K562 (cell line): ENCODE data around the gene KIAA1958. TPM values are rescaled to one million over a fixed set of nuclear protein-coding genes. Genes with fewer than 3 reads are reported as not detected.

ENCODE experiments used
- ATAC-seq: fragments of 200-7000 bp; cut with Tn5 transposase; 3 replicates; pipeline ENCODE4 v1.9.1; 2020; ENCODE audit warnings: moderate library complexity
- BruUV-seq: library from RNA; stranded (reverse); fragments of 400-500 nt; replicated peaks from 2 replicates; lab custom pipeline; 2021; lab: Mats Ljungman, UMichigan
- CTCF ChIA-PET: fragments of 300-600 bp; formaldehyde crosslinking; extraction: SDS; loops from one replicate; lab custom pipeline; 2021; ENCODE audit warnings: low intra/inter-chr PET ratio; lab: Yijun Ruan, JAX
- POLR2A ChIA-PET: fragments of 300-600, 350-650 bp; sonication (Branson Sonifier 250); formaldehyde crosslinking; extraction: SDS; loops from one replicate; lab custom pipeline; 2021; ENCODE audit warnings: antibody characterized with exemption, inconsistent platforms; lab: Yijun Ruan, JAX
- DNase-seq, 4 experiments: peaks; one replicate each; pipeline versions ENCODE4 v3.0.0 to v3.0.0-alpha.2; 2011 to 2018; ENCODE audit warnings: low spot score in 3 of 4, mixed read lengths in 3 of 4; ENCODE audit errors: extremely low read depth in 1 of 4
- FAIRE-seq: peaks from 2 replicates; lab custom pipeline; 2011; peaks lifted over from hg19 to GRCh38; lab: Jason Lieb, UNC
- H2AFZ ChIP-seq: 2 replicates; pipeline ENCODE4 v1.6.0; 2011; ENCODE audit warnings: low read depth, low read length, control low read depth, inconsistent platforms
- H3K27ac ChIP-seq: fragments of 200-600 bp; 3 replicates; pipeline ENCODE4 v1.8.0; 2011; ENCODE audit warnings: low read depth, mild to moderate bottlenecking, control low read depth, inconsistent platforms, low read length, moderate library complexity, mixed read lengths; ENCODE audit errors: extremely low read depth
- H3K27me3 ChIP-seq, 2 experiments: fragments of 300-600 bp in 1 of 2; 2 replicates in 1 of 2; 3 replicates in 1 of 2; pipeline versions ENCODE4 v1.6.0 to v1.8.0; 2011; ENCODE audit warnings: inconsistent platforms in 2 of 2, low read length in 2 of 2, mild to moderate bottlenecking in 1 of 2, mixed read lengths in 1 of 2, moderate library complexity in 1 of 2; ENCODE audit not compliant: control insufficient read depth in 2 of 2, insufficient read depth in 2 of 2
- H3K36me3 ChIP-seq: fragments of 300-600 bp; 3 replicates; pipeline ENCODE4 v1.8.0; 2011; ENCODE audit warnings: mild to moderate bottlenecking, low read length, inconsistent platforms; ENCODE audit not compliant: control insufficient read depth, insufficient read depth
- H3K4me1 ChIP-seq, 2 experiments: fragments of 200-600 bp in 1 of 2; replicated peaks in 1 of 2; 2 replicates in 1 of 2; 3 replicates in 1 of 2; pipeline versions ENCODE4 v1.5.1 to v1.8.0; 2011; ENCODE audit warnings: inconsistent platforms in 2 of 2, low read length in 2 of 2, mild to moderate bottlenecking in 1 of 2, mixed read lengths in 1 of 2, moderate library complexity in 1 of 2; ENCODE audit not compliant: control insufficient read depth in 2 of 2, insufficient read depth in 2 of 2
- H3K4me2 ChIP-seq: 2 replicates; pipeline ENCODE4 v1.6.1; 2011; ENCODE audit warnings: low read length, control low read depth, inconsistent platforms, mixed read lengths; ENCODE audit not compliant: insufficient read depth
- H3K4me3 ChIP-seq: fragments of 200-600 bp; sonication (generic), shearing (Covaris generic); 2 replicates; pipeline ENCODE4 v1.5.1; 2016; ENCODE audit warnings: control low read depth, inconsistent platforms
- H3K79me2 ChIP-seq: fragments of 200-600 bp; 3 replicates; pipeline ENCODE4 v1.8.0; 2011; ENCODE audit warnings: low read length, inconsistent platforms; ENCODE audit not compliant: control insufficient read depth, insufficient read depth
- H3K9ac ChIP-seq, 2 experiments: 2 replicates each; pipeline versions ENCODE4 v1.6.0 to v1.6.1; 2011; ENCODE audit warnings: low read depth in 2 of 2, low read length in 2 of 2, control low read depth in 1 of 2, inconsistent platforms in 1 of 2, mild to moderate bottlenecking in 1 of 2, mixed read lengths in 1 of 2; ENCODE audit not compliant: insufficient read depth in 1 of 2
- H3K9me1 ChIP-seq: one replicate; pipeline ENCODE4 v1.6.0; 2011; ENCODE audit warnings: inconsistent platforms, mild to moderate bottlenecking, low read length, moderate library complexity; ENCODE audit not compliant: control insufficient read depth, insufficient read depth
- H3K9me3 ChIP-seq: replicated peaks from 2 replicates; pipeline ENCODE4 v1.5.1; 2011; ENCODE audit warnings: low read depth, low read length, inconsistent platforms; ENCODE audit not compliant: control insufficient read depth, insufficient read depth
- H4K20me1 ChIP-seq: replicated peaks from 2 replicates; pipeline ENCODE4 v1.6.1; 2011; ENCODE audit warnings: low read length, inconsistent platforms, mixed read lengths; ENCODE audit not compliant: control insufficient read depth, insufficient read depth
- DDX20 ChIP-seq: fragments of 450-650 bp; IDR thresholded peaks from 2 replicates; pipeline ENCODE4 v1.6.1; 2016; ENCODE audit warnings: missing genetic modification characterization, low read depth, mild to moderate bottlenecking, missing compliant biosample characterization, moderate library complexity
- ESRRB ChIP-seq: fragments of 250-450 bp; sonication (Bioruptor Pico); IDR thresholded peaks from 2 replicates; pipeline ENCODE4 v1.5.0; 2020; ENCODE audit warnings: mild to moderate bottlenecking, moderate library complexity, borderline replicate concordance
- FUS ChIP-seq: fragments of 200-400 bp; formaldehyde crosslinking; optimal IDR thresholded peaks from 2 replicates; pipeline ENCODE3; 2017; ENCODE audit warnings: low read depth, low read length
- MED1 ChIP-seq: sonication (generic); formaldehyde crosslinking; IDR thresholded peaks from 2 replicates; pipeline ENCODE4 v1.8.1; 2023; ENCODE audit warnings: missing genetic modification reagents, borderline replicate concordance
- PHF20 ChIP-seq: fragments of 450-650 bp; IDR thresholded peaks from 2 replicates; pipeline ENCODE4 v1.6.1; 2018; ENCODE audit not compliant: partially characterized antibody
- PTTG1 ChIP-seq: fragments of 450-650 bp; IDR thresholded peaks from 2 replicates; pipeline ENCODE4 v1.6.1; 2016; ENCODE audit warnings: low read depth, mild to moderate bottlenecking, missing genetic modification characterization, missing compliant biosample characterization
- YBX1 ChIP-seq: fragments of 450-650 bp; IDR thresholded peaks from 2 replicates; pipeline ENCODE4 v1.7.1; 2016; ENCODE audit warnings: mild to moderate bottlenecking
- WGBS: fragments of 100-300 bp; shearing (Covaris generic); methylation state at CpG from one replicate; pipeline ENCODE4 v1.1.6; 2016; ENCODE audit warnings: low coverage, mixed read lengths; ENCODE audit not compliant: insufficient coverage; ENCODE audit errors: missing lambda C conversion rate; 5-methylcytosine and 5-hydroxymethylcytosine counted together
- in situ Hi-C: fragments of 300-500 bp; cut with MboI; formaldehyde crosslinking; loops from 4 replicates; pipeline ENCODE4 v1.15.0; 2018; ENCODE audit warnings: inconsistent platforms, mixed read lengths
- intact Hi-C: fragments of 100-400 bp; cut with micrococcal nuclease; formaldehyde crosslinking; loops from 2 replicates; pipeline ENCODE4 v1.14.2; 2022
- polyA plus RNA-seq, 8 experiments: library from polyadenylated mRNA; depleted of rRNA in 4 of 8; stranded (reverse) in 5 of 8; unstranded in 3 of 8; fragments of >200 nt; fragmentation: Nextera tagmentation in 2 of 8; fragmentation: Illumina TruSeq in 1 of 8; extraction: Ambion mirVana in 2 of 8; extraction: Trizol in 1 of 8; gene quantifications; 2 replicates each; pipeline versions ENCODE4 v1.2.1 to v1.2.3, GENCODE V29; 2011 to 2014; ENCODE audit warnings: inconsistent platforms in 1 of 8, missing spikeins in 1 of 8
- total RNA-seq, 7 experiments: library from RNA; depleted of rRNA in 6 of 7; stranded (reverse); fragments of >200 nt in 6 of 7; fragmentation: Illumina TruSeq in 2 of 7; extraction: Trizol in 2 of 7; gene quantifications; 2 replicates each; pipeline versions ENCODE4 v1.2.1 to v1.2.3, GENCODE V29; 2011 to 2021; ENCODE audit warnings: low replicate concordance in 1 of 7
- TF ChIP-seq, protein P1 (sequence below): fragments of 250-450 bp; sonication (Bioruptor Pico); IDR thresholded peaks from 2 replicates; pipeline ENCODE4 v1.4.0; 2020; ENCODE audit warnings: borderline replicate concordance
- TF ChIP-seq, protein P2 (sequence below), 3 experiments: IDR thresholded peaks in 2 of 3; conservative IDR thresholded peaks in 1 of 3; 2 replicates each; pipeline ENCODE4 v1.5.1; 2011 to 2012; ENCODE audit warnings: low read length in 3 of 3, mild to moderate bottlenecking in 3 of 3, control low read depth in 2 of 3, improper control_type of control experiment in 1 of 3, inconsistent platforms in 1 of 3, low read depth in 1 of 3, mixed read lengths in 1 of 3, moderate library complexity in 1 of 3; ENCODE audit not compliant: insufficient read depth in 2 of 3
- TF ChIP-seq, protein P3 (sequence below): IDR thresholded peaks from 2 replicates; pipeline ENCODE4 v1.6.1; 2016; ENCODE audit warnings: missing genetic modification characterization, missing compliant biosample characterization
- TF ChIP-seq, protein P4 (sequence below): IDR thresholded peaks from 2 replicates; pipeline ENCODE4 v1.6.1; 2011; ENCODE audit warnings: borderline replicate concordance, low read depth, mild to moderate bottlenecking, moderate library complexity, low read length; ENCODE audit not compliant: insufficient read depth, poor library complexity, severe bottlenecking

KIAA1958 gene
- total and polyA plus RNA-seq, 9 of the 15 experiments (the other 6 are each of a cell fraction or from before 2014, with no cell fraction given), result 1.1 to 16.0 (median 10.1) TPM

DNA sequence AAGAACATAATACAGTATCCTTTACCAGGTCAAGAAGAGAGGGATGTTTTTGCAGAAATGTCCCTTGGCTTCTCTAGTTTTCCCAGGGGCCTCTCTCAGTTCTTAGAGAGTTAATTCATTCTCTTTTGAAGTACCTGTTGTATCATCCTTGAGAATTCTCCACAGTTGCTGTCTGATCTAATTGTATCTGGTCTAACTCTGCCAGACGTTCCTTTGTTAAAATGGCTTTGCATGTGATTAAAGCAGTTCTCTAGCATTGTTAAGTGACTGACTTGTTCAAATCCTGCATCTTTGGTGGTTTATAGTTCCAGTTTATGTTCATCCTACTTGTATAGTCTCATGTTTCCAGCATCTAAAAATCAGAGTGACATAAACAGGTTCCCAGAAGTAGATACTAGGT lies 65.0 kb downstream of the KIAA1958 start:
- ATAC-seq (no peak), FAIRE-seq (no peak), DNase-seq (no peak)
- Histone ChIP-seq H3K27me3 (no peaks in the 10 kb centered on the region), H3K36me3 (no peaks in the 10 kb centered on the region; the same call in 2 of the 3 replicates), H3K79me2 (peaks cover 57% of the 10 kb centered on the region), H3K9me3 (no peaks in the 10 kb centered on the region), H3K4me2 (no peak overlapping the region), H3K4me1 (peaks cover 14 to 16% of the 10 kb centered on the region in 2 experiments), H3K9ac (no peak overlapping the region), H4K20me1 (no peaks in the 10 kb centered on the region; the same call in 1 of the 2 replicates), H3K4me3 (no peak overlapping the region), H3K9me1 (no peaks in the 10 kb centered on the region), H3K27ac (no peak overlapping the region), H2AFZ (no peak overlapping the region)
- in situ Hi-C loops (no loop called here), intact Hi-C loops (no loop called here)
- CTCF ChIA-PET, result no interaction called here
- WGBS, result 38% methylated on average over 1 of the region's 1 CpG
- no peak for TF ChIP-seq FUS
- TF ChIP-seq, protein P1, sequence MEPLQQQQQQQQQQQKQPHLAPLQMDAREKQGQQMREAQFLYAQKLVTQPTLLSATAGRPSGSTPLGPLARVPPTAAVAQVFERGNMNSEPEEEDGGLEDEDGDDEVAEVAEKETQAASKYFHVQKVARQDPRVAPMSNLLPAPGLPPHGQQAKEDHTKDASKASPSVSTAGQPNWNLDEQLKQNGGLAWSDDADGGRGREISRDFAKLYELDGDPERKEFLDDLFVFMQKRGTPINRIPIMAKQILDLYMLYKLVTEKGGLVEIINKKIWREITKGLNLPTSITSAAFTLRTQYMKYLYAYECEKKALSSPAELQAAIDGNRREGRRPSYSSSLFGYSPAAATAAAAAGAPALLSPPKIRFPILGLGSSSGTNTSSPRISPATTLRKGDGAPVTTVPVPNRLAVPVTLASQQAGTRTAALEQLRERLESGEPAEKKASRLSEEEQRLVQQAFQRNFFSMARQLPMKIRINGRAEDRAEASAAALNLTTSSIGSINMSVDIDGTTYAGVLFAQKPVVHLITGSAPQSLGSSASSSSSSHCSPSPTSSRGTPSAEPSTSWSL (CRISPR knock-in tag), result no peak
- TF ChIP-seq ESRRB, result no peak
- no peak for TF ChIP-seq YBX1
- no peak for TF ChIP-seq MED1 (CRISPR knock-in tag)
- TF ChIP-seq DDX20 (tag), result no peak
- TF ChIP-seq PTTG1 (tag), result no peak
- TF ChIP-seq, protein P2, sequence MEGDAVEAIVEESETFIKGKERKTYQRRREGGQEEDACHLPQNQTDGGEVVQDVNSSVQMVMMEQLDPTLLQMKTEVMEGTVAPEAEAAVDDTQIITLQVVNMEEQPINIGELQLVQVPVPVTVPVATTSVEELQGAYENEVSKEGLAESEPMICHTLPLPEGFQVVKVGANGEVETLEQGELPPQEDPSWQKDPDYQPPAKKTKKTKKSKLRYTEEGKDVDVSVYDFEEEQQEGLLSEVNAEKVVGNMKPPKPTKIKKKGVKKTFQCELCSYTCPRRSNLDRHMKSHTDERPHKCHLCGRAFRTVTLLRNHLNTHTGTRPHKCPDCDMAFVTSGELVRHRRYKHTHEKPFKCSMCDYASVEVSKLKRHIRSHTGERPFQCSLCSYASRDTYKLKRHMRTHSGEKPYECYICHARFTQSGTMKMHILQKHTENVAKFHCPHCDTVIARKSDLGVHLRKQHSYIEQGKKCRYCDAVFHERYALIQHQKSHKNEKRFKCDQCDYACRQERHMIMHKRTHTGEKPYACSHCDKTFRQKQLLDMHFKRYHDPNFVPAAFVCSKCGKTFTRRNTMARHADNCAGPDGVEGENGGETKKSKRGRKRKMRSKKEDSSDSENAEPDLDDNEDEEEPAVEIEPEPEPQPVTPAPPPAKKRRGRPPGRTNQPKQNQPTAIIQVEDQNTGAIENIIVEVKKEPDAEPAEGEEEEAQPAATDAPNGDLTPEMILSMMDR (IDR thresholded peaks at IDR 0.05 in 2 of 3, conservative IDR thresholded peaks at IDR 0.05 in 1 of 3; ENCODE audit: insufficient read depth in 2 of 3, low read depth in 1 of 3, low read length in 3 of 3), result no peak
- TF ChIP-seq, protein P3, sequence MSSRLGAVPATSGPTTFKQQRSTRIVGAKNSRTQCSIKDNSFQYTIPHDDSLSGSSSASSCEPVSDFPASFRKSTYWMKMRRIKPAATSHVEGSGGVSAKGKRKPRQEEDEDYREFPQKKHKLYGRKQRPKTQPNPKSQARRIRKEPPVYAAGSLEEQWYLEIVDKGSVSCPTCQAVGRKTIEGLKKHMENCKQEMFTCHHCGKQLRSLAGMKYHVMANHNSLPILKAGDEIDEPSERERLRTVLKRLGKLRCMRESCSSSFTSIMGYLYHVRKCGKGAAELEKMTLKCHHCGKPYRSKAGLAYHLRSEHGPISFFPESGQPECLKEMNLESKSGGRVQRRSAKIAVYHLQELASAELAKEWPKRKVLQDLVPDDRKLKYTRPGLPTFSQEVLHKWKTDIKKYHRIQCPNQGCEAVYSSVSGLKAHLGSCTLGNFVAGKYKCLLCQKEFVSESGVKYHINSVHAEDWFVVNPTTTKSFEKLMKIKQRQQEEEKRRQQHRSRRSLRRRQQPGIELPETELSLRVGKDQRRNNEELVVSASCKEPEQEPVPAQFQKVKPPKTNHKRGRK (tag), result no peak
- no peak for TF ChIP-seq PHF20
- TF ChIP-seq, protein P4, sequence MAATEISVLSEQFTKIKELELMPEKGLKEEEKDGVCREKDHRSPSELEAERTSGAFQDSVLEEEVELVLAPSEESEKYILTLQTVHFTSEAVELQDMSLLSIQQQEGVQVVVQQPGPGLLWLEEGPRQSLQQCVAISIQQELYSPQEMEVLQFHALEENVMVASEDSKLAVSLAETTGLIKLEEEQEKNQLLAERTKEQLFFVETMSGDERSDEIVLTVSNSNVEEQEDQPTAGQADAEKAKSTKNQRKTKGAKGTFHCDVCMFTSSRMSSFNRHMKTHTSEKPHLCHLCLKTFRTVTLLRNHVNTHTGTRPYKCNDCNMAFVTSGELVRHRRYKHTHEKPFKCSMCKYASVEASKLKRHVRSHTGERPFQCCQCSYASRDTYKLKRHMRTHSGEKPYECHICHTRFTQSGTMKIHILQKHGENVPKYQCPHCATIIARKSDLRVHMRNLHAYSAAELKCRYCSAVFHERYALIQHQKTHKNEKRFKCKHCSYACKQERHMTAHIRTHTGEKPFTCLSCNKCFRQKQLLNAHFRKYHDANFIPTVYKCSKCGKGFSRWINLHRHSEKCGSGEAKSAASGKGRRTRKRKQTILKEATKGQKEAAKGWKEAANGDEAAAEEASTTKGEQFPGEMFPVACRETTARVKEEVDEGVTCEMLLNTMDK, result no peak
- POLR2A ChIA-PET, result no interaction called here
- BruUV-seq, result no TSS peak
